Endothelial cell of umbilical vein (primary cell): ENCODE data around the gene USP6NL. TPM values are rescaled to one million over a fixed set of nuclear protein-coding genes. Genes with fewer than 3 reads are reported as not detected.

Experiments
- BruUV-seq: library from RNA; stranded (reverse); fragments of 400-500 nt; replicated peaks from 2 replicates; lab custom pipeline; 2021; lab: Mats Ljungman, UMichigan
- CTCF ChIA-PET: fragments of 300-600, 350-600 bp; sonication (Branson Sonifier 250); formaldehyde crosslinking; loops from one replicate; lab custom pipeline; 2021; ENCODE audit warnings: antibody characterized with exemption, inconsistent platforms; lab: Charles Lee
- POLR2A ChIA-PET: fragments of 300-600, 350-600 bp; sonication (Branson Sonifier 250); formaldehyde crosslinking; loops from one replicate; lab custom pipeline; 2021; ENCODE audit warnings: antibody characterized with exemption, inconsistent platforms; lab: Charles Lee
- DNase-seq: peaks from one replicate; pipeline ENCODE4 v3.0.0-alpha.2; 2011; ENCODE audit warnings: low read depth, low spot score
- FAIRE-seq: peaks from 2 replicates; lab custom pipeline; 2011; peaks lifted over from hg19 to GRCh38; lab: Jason Lieb, UNC
- H2AFZ ChIP-seq: 2 replicates; pipeline ENCODE4 v1.6.0; 2012; ENCODE audit warnings: low read depth, low read length, control low read depth, inconsistent platforms
- H3K27ac ChIP-seq: 2 replicates; pipeline ENCODE4 v1.5.1; 2011; ENCODE audit warnings: low read depth, mild to moderate bottlenecking, control low read depth, low read length, moderate library complexity; ENCODE audit not compliant: insufficient read depth
- H3K27me3 ChIP-seq, 2 experiments: 2 replicates each; pipeline versions ENCODE4 v1.6.0 to v1.6.1; 2011; ENCODE audit warnings: low read length in 2 of 2, mixed read lengths in 1 of 2; ENCODE audit not compliant: control insufficient read depth in 2 of 2, insufficient read depth in 2 of 2
- H3K36me3 ChIP-seq, 2 experiments: 2 replicates in 1 of 2; 3 replicates in 1 of 2; pipeline ENCODE4 v1.5.1; 2011; ENCODE audit warnings: low read length in 2 of 2, mild to moderate bottlenecking in 1 of 2, moderate library complexity in 1 of 2; ENCODE audit not compliant: control insufficient read depth in 2 of 2, insufficient read depth in 2 of 2; ENCODE audit errors: extremely low read depth in 1 of 2
- H3K4me1 ChIP-seq: 3 replicates; pipeline ENCODE4 v1.5.1; 2011; ENCODE audit warnings: mild to moderate bottlenecking, low read length; ENCODE audit not compliant: control insufficient read depth, insufficient read depth; ENCODE audit errors: extremely low read depth
- H3K4me2 ChIP-seq: 2 replicates; pipeline ENCODE4 v1.6.1; 2011; ENCODE audit warnings: low read length, control low read depth, mixed read lengths; ENCODE audit not compliant: insufficient read depth
- H3K4me3 ChIP-seq, 3 experiments: fragments of 200-600 bp in 1 of 3; sonication (generic), shearing (Covaris generic) in 1 of 3; replicated peaks in 1 of 3; 2 replicates each; pipeline ENCODE4 v1.5.1; 2011 to 2016; ENCODE audit warnings: control low read depth in 3 of 3, low read length in 3 of 3, mild to moderate bottlenecking in 2 of 3, inconsistent platforms in 1 of 3, low read depth in 1 of 3, moderate library complexity in 1 of 3; ENCODE audit not compliant: insufficient read depth in 1 of 3
- H3K79me2 ChIP-seq: 2 replicates; pipeline ENCODE4 v1.6.0; 2012; ENCODE audit warnings: low read length, inconsistent platforms; ENCODE audit not compliant: control insufficient read depth, insufficient read depth
- H3K9ac ChIP-seq: replicated peaks from 2 replicates; pipeline ENCODE3; 2011; ENCODE audit warnings: low read length, control low read depth; ENCODE audit not compliant: insufficient read depth; ENCODE audit errors: extremely low read depth
- H3K9me1 ChIP-seq: replicated peaks from 3 replicates; pipeline ENCODE4 v1.6.0; 2011; ENCODE audit warnings: mild to moderate bottlenecking, low read length; ENCODE audit not compliant: control insufficient read depth, insufficient read depth; ENCODE audit errors: extremely low read depth
- H3K9me3 ChIP-seq: replicated peaks from 2 replicates; pipeline ENCODE4 v1.5.1; 2012; ENCODE audit warnings: low read length, inconsistent platforms; ENCODE audit not compliant: control insufficient read depth, insufficient read depth
- H4K20me1 ChIP-seq: replicated peaks from 2 replicates; pipeline ENCODE3; 2011; ENCODE audit warnings: mild to moderate bottlenecking, low read length; ENCODE audit not compliant: control insufficient read depth, insufficient read depth; ENCODE audit errors: extremely low read depth
- CTCF ChIP-seq, 2 donors: IDR thresholded peaks; 1 replicate in 1 of 2; 2 replicates in 1 of 2; pipeline ENCODE4 v1.5.1; 2011; ENCODE audit warnings: low read length in 2 of 2, mild to moderate bottlenecking in 2 of 2, moderate library complexity in 2 of 2, control low read depth in 1 of 2, inconsistent platforms in 1 of 2, low read depth in 1 of 2; ENCODE audit not compliant: insufficient read depth in 1 of 2; ENCODE audit errors: extremely low read depth in 1 of 2
- EZH2 ChIP-seq: IDR thresholded peaks from 2 replicates; pipeline ENCODE4 v1.6.1; 2012; ENCODE audit warnings: borderline replicate concordance, low read depth, mild to moderate bottlenecking, moderate library complexity, low read length, inconsistent platforms; ENCODE audit not compliant: severe bottlenecking
- FOS ChIP-seq: IDR thresholded peaks from 2 replicates; pipeline ENCODE4 v1.6.1; 2011; ENCODE audit warnings: mild to moderate bottlenecking, low read length, moderate library complexity, borderline replicate concordance; ENCODE audit not compliant: insufficient read depth
- GATA2 ChIP-seq: IDR thresholded peaks from 2 replicates; pipeline ENCODE4 v1.7.0; 2011; ENCODE audit warnings: low read depth, mild to moderate bottlenecking, moderate library complexity, mixed read lengths, low read length; ENCODE audit not compliant: insufficient read length, insufficient read depth
- JUN ChIP-seq: IDR thresholded peaks from 2 replicates; pipeline ENCODE4 v1.6.1; 2011; ENCODE audit warnings: borderline replicate concordance, low read depth; ENCODE audit not compliant: insufficient read length, insufficient read depth
- MAX ChIP-seq: IDR thresholded peaks from 2 replicates; pipeline ENCODE4 v1.6.1; 2011; ENCODE audit not compliant: insufficient read depth, insufficient read length
- MYC ChIP-seq: IDR thresholded peaks from one replicate; pipeline ENCODE4 v1.6.1; 2011; ENCODE audit warnings: mild to moderate bottlenecking, low read depth, low read length
- POLR2A ChIP-seq: IDR thresholded peaks from 2 replicates; pipeline ENCODE4 v1.6.1; 2012; ENCODE audit warnings: low read depth, mild to moderate bottlenecking, control low read depth, low read length
- POLR2AphosphoS5 ChIP-seq: IDR thresholded peaks from 2 replicates; pipeline ENCODE4 v1.6.1; 2012; ENCODE audit warnings: low read depth, mild to moderate bottlenecking, control low read depth, low read length, moderate library complexity; ENCODE audit not compliant: insufficient read depth
- dilution Hi-C: fragments of 300-500 bp; cut with MboI; formaldehyde crosslinking; loops from one replicate; pipeline ENCODE4 v1.15.0; 2019; ENCODE audit warnings: low sequenced_read_pairs; ENCODE audit not compliant: extremely low pct_ligation_motif_present
- intact Hi-C: fragments of 100-400 bp; cut with micrococcal nuclease; formaldehyde crosslinking; loops from one replicate; pipeline ENCODE4 v1.10.0; 2022
- polyA plus RNA-seq, 4 experiments: library from polyadenylated mRNA; depleted of rRNA in 3 of 4; stranded (reverse) in 3 of 4; unstranded in 1 of 4; fragments of >200 nt; gene quantifications; 2 replicates each; pipeline versions ENCODE4 v1.2.1 to v1.2.3, GENCODE V29; 2011 to 2012; ENCODE audit warnings: missing spikeins in 1 of 4
- total RNA-seq: library from RNA; stranded (reverse); gene quantifications from 2 replicates; pipeline ENCODE4 v1.2.3, GENCODE V29; 2021

Gene USP6NL
- total and polyA plus RNA-seq, 2 donors (not counting 3 experiments of a cell fraction or from before 2014, with no cell fraction given) = 13.5 to 29.2 TPM

GRCh38 chr10:11414314-11415038 is 197.0 kb downstream of the USP6NL start:
- TF ChIP-seq CTCF (IDR thresholded peaks at IDR 0.05; ENCODE audit: extremely low read depth in 1 of 2, insufficient read depth in 1 of 2, low read depth in 1 of 2, low read length in 2 of 2) (no peak), POLR2A (no peak), FOS (no peak), EZH2 (no peak), GATA2 (no peak), POLR2AphosphoS5 (no peak), MYC (no peak), MAX (no peak), JUN (no peak)
- peaks cover 2 to 3% of the 10 kb centered on the region in 2 experiments for H3K27me3 ChIP-seq
- DNase-seq (no peak), FAIRE-seq (no peak)
- H3K9ac ChIP-seq = no peak overlapping the region
- no peak overlapping the region for H3K4me3 ChIP-seq
- dilution Hi-C loops (no loop called here), intact Hi-C loops (no loop called here)
- no peaks in the 10 kb centered on the region for H3K36me3 ChIP-seq
- H3K9me3 ChIP-seq = no peaks in the 10 kb centered on the region
- no TSS peak for BruUV-seq
- no peak overlapping the region for H3K4me2 ChIP-seq
- H4K20me1 ChIP-seq = no peaks in the 10 kb centered on the region
- no peak overlapping the region for H3K27ac ChIP-seq
- no peaks in the 10 kb centered on the region for H3K4me1 ChIP-seq
- H3K9me1 ChIP-seq = no peaks in the 10 kb centered on the region
- H2AFZ ChIP-seq = no peak overlapping the region
- H3K79me2 ChIP-seq = no peaks in the 10 kb centered on the region
- ChIA-PET CTCF (interaction anchor here (1.3 to 1.4 kb wide), 2 partner anchors 10 to 15 kb away, joined by 4 read pairs; no protein-coding TSS in a partner anchor), POLR2A (no interaction called here)
